HG03432 (cell line): ENCODE measurements around the gene NTNG2.
"Not testable (repeated sequence)": the region's sequence is repeated elsewhere in the genome, so short reads cannot be mapped to it uniquely, and the experiment has no call there.

Source experiments
- ATAC-seq: cut with Tn5 transposase; IDR thresholded peaks from one replicate; pipeline ENCODE4 v1.9.1; 2021; ENCODE audit warnings: mild to moderate bottlenecking, moderate library complexity; ENCODE audit not compliant: unreplicated experiment

The NTNG2 gene

GRCh38 chr9:132161743-132162184 lies at the start of gene NTNG2:
Gene NTNG2 (plus strand): TSS chr9:132162058. CDS start chr9:132166832, 4,774 bp downstream.
- ATAC-seq: no peak

- no peak for ATAC-seq
Observed at GRCh38 chr9:132114102-132114707, 47.7 kb upstream of the NTNG2 start.

- ATAC-seq: no peak
Observed at GRCh38 chr9:132116583-132116982, 45.3 kb upstream of the NTNG2 start.

- no peak for ATAC-seq
Observed at GRCh38 chr9:132117694-132118093, 44.2 kb upstream of the NTNG2 start.

- ATAC-seq: no peak
Observed at GRCh38 chr9:132121021-132121420, 40.8 kb upstream of the NTNG2 start.

- no peak for ATAC-seq
Observed at GRCh38 chr9:132124800-132125199, 37.1 kb upstream of the NTNG2 start.

GRCh38 chr9:132125361-132125760 lies 36.5 kb upstream of the NTNG2 start:
- ATAC-seq: no peak

GRCh38 chr9:132125944-132126679 lies 35.7 kb upstream of the NTNG2 start:
- ATAC-seq: no peak

- no peak for ATAC-seq
Observed at GRCh38 chr9:132126680-132127236, 35.1 kb upstream of the NTNG2 start.

GRCh38 chr9:132127888-132128534 lies 33.8 kb upstream of the NTNG2 start:
- no peak for ATAC-seq

GRCh38 chr9:132129535-132129934 lies 32.3 kb upstream of the NTNG2 start:
- no peak for ATAC-seq

GRCh38 chr9:132134085-132134484 lies 27.8 kb upstream of the NTNG2 start:
- not testable (repeated sequence) for ATAC-seq

GRCh38 chr9:132135456-132135855 lies 26.4 kb upstream of the NTNG2 start:
- no peak for ATAC-seq

- ATAC-seq: no peak
Observed at GRCh38 chr9:132136151-132136780, 25.6 kb upstream of the NTNG2 start.

- ATAC-seq: no peak
Observed at GRCh38 chr9:132141344-132141947, 20.4 kb upstream of the NTNG2 start.

- no peak for ATAC-seq
Observed at GRCh38 chr9:132141948-132142594, 19.8 kb upstream of the NTNG2 start.

GRCh38 chr9:132142924-132143323 lies 18.9 kb upstream of the NTNG2 start:
- no peak for ATAC-seq

- ATAC-seq: no peak
Observed at GRCh38 chr9:132143359-132143758, 18.5 kb upstream of the NTNG2 start.

- ATAC-seq: no peak
Observed at GRCh38 chr9:132144708-132145365, 17.0 kb upstream of the NTNG2 start.

- no peak for ATAC-seq
Observed at GRCh38 chr9:132146039-132146438, 15.8 kb upstream of the NTNG2 start.
